Effector CD8-positive, alpha-beta T cell (primary cell): ENCODE data around the gene TMEM63B.
"Not testable (repeated sequence)": the region's sequence is repeated elsewhere in the genome, so short reads cannot be mapped to it uniquely, and the experiment has no call there.

ENCODE experiments used
- DNase-seq: peaks from one replicate; lab custom pipeline; 2025; lab: John Stamatoyannopoulos, UW
- total RNA-seq, 4 experiments: gene quantifications; one replicate each; lab custom pipeline; 2026; lab: John Stamatoyannopoulos, UW

The TMEM63B gene
- 33.2 to 47.5 (median 42.9) reads per million in 4 experiments for total RNA-seq

DNA sequence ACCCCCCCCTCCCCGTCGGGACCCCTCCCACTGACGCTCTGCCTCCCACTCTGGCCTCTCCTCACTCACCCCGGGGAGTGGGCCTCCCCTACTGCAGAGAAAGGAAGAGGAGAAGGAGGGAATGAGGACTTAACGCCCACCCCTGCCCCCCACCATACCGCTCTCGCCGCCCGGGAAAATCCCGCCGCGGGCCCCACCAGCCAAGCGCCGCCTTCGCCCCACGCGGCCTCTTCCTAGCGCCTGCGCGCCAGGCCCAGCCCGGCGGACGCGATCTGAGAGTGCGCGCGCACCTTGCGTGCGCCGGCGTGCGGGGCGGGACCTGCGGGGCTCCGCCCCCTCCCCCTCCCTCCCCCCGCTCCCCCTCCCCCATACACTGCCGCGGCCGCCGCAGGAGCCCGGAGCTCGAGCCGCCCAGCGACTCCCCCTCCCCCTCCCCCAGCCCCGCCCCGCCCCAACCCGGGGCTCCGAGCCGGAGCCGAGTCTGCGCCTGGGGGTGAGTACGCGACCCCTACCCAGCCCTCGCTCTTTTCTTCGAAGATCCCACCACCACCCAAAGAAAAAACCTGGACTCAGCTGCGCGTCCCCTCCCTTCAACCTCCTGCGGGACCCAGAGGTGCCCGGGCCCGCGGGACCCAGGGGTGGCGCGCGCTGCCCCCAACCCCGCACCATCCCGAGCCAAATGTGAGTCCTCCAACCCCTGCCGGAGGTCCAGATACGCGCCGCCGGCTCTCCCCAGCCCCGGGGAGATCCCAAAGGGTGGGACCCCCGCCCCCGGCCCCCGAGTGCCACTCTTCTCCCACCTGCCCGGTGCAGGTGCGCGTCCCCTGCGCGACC lies at the start of gene TMEM63B, which contains the start of gene MRPL14:
Gene TMEM63B (plus strand): TSS at position 369 of the 834 bp plus-strand sequence. CDS start 7,031 bp downstream, outside the sequence.
Gene MRPL14 (minus strand): TSS at position 267 of the 834 bp plus-strand sequence. CDS start 10,841 bp downstream, outside the sequence.
- DNase-seq = peak; percentile 87

DNA sequence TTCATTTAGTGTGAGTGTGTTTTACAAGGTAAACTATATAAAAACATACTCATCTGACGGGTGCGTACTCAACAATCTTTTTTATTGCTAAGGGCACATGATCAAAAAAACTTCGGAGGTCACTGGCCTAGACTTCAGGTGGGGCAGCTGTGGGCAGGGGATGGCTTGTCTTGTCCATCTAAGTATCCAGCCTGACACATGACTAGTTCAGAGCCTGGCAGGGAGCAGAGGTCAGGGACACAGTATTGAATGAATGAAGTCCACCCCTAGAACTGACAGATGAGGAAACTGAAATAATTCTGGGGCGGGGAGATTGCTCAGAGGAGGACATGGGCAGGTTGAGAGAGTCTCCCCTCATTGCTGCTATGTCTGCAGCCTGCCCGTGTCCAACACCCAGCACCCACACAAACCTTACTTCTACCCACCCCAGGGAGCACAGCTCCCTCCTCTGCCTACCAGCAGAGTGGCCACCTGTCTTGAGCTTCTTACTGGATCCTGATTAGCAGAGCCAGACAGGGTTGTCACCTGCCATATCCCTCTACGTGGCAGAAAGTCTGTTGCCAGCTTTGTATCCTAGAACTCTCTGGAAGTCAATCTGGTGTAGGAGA lies 49.0 kb upstream of the TMEM63B start:
- no peak for DNase-seq

DNA sequence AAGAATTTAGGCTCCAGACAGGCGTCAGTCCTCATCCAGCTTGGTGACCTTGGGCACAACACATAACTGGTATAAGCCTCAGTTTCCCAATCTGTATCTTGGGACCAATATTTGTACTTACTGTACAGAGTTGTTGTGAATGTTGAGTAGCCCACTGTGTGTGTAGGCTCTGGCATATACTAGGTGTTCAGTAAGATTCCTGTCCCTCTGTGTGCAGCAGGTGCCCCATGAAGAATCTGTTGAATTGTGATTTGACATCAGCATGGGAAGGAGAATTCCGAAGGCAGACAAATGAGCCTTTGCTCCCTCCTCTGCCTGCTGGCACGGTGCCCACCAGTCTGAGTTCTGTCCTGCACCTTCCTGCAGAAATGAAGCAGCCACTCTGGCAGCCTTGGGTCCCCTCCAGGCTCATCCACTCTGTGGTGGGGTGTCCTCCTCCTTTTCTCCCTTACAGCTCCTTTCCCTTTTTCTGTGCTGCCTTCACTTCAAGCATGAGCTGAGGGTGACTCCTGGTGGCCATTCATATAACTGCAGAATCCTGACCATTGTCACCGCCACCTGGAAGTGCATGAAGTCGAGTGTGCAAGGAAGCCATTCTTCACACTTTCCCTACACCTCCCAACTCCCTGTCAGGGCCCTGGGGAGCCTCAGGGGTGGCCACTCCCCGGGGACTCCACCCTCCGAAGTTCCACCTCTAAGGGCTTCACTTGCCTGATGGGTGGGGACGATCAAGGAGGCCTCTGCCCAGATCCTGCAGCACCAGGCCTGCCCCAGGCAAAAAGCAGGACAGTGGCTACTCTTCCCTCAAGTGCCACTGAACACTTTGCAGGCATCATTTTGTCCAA lies 48.3 kb upstream of the TMEM63B start:
- DNase-seq = no peak

DNA sequence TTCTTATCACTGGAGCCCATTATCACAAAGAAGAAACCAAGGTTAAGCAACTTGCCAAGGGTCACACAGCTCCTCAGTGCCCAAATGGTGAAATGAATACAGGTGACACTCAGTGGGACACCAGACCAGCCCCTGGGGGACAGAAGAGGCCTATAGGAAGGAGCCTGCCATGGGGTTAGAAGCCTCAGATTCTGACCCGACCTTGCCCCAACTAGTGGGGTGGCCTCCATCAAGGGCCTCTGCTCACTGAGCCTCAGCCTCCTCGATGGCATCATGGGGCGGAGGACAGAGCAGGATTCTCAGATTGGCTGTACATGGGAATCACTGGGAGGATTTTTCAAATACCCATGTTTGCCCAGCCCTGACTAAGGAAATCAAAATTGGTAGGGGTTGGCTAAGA lies 47.7 kb upstream of the TMEM63B start:
- DNase-seq = no peak

DNA sequence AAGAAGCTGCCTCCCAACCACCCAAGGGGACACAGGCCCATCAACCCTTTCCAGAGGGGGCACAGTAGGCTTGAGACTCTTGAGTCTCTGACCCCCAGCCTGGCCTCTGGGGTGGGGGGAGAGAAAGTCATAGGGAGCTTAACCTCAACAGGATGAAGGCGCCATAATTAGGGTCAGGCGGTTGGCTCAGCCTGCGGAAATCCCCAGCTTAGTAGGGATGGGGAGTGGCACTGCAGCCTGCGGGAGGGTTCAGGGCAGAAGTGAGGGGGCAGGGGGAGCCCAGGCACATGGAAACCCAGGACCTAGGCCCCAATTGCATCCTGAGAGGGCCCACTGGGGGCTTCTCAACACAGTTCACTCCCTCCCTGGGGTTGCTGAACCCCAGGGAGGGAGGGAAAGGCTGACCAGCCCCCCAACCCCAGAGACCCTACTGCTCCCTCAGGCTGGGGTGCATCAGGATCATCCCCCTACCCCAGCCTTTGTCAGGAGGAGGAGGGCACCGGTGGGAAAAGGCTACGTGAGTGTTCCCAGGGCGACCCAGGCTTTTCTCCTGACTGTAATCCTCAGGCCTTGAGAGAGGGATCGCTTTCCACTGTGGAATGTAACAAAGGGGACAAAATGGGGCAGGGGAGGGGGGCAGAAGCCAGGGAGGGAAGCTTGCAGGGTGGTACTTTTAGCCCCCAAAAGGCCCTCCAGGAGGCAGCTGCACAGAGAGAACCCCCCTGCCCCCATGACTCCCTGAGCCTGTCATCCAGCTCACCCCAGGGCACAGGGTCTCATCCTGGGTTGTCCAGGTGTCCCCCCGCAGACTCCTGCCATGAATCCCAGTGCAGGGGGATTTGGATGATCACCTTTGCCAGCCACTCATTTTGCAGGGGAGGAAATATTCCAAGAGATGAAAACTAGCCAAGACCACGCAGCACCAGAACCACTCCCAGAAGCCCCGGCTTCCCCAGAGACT lies 46.5 kb upstream of the TMEM63B start:
- no peak for DNase-seq

DNA sequence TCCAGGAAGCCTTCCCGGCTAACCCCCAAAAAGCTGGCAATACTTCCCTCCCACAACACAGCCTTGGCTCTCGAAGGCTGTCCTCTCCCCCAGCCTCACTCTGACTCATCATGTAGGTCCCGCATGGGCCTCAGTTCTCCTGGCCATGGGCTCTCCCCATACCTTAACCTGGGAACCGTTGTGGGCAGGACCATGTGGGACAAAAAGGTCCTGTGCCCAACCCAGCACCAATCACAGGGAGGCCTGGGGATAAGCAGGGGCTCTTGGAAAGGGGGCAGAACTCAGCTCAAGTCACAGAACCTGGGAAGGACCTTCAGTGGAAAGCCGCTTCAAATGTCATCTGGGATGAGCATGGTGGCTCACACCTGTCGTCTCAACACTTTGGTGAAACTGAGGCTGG lies 45.6 kb upstream of the TMEM63B start:
- no peak for DNase-seq

DNA sequence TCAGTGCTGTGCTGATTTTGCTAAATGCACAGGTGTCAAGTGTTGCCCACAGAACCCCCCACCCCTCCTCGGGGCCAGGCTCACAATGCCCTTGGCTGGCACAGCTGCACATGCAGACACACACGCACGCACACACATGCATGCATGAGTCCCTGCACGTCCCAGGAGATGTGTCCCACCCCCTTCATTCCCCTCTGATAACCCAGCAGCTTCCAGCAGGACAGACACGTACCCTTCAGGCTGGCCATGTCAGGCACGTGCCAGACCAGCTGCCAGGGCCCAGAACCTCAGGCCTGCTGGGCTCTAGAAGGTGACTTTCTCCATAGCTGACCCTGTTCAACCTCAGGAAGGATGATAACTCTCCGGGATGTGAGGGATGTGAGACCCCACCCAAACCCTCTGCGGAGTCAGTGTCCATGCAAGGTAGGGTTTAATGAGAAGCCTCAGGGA lies 44.5 kb upstream of the TMEM63B start:
- no peak for DNase-seq

DNA sequence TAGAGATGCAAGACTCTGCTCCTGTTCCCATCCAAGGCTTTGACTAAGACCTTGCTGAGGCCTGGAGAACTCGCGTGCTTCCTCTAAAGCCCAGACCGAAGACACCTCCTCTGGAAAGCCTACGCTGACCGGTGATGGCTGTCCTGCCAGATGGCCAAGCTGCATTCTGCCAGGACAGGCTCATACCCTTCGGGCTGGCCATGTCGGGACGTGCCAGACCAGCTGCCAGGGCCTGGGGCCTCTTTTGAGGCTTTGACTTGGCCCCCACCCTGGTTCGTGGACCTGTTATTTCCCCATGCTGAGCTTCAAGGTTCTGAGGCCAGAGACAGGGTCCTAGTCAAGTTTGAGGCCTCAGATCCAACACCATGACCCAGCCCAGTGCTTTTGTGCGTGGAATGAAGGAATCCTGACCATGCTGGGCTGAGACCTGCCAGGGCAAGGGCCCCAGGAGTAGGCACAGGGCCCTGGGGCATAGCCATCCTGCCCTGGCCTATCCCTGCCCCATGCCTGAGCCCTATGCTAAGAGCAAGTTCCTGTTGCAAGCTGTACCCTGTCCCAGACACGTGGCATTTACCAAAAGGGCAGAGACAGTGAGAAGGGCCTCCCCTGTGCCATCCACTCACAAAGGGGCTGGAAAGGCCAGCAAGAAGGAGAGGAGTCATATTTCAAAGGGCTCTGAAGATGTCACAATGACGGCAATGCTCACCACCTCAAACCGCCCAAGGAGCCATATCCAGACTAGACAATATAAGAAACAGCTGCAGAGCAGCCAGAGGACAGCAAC lies 42.9 kb upstream of the TMEM63B start:
- no peak for DNase-seq

DNA sequence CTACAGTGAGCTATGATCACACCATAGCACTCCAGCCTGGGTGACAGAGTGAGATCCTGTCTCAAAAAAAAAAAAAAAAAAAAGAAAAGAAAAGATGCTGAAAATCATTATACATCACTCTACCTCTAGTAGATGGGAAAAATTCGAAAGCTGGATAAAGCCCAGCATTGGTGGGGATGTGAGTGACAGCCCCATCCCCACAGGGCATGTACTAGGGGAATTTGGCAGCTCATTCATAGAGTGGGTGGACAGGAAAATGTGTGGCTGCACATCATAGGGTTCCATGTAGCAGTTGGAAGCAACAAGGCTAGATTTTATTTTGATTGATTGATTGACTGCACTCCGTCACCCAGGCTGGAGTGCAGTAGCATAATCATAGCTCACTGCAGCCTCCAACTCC lies 42.1 kb upstream of the TMEM63B start:
- no peak for DNase-seq

DNA sequence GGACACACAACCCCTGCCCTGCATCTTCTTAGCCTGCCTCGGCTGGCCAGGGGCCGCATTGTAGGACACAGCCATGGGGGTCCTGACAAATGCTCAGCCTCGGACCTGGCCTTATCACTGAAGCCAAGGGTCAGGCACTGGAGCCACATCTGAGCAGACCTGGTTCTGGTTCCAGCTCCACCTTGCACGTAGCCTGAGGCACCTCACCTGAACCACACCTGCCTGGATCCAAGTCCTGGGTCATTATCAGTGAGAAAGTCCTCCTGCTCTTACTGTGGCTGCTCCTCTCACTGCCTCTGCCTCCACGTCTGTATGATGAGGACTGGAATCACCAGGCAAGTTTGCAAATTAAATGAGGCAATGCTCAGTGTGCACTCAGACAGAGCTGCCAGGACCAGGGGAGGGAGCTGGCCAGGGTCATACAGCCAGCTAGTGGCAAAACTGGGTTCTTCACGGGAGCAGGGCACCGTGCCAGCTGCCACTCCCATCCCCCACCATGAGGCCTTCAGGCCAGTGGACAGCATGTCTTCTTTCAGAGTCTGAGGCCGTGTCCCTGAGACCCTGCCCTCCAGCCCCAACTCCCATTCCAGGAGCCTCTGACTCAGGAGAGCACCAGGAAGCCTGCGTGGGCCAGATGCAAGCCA lies 40.3 kb upstream of the TMEM63B start:
- DNase-seq = no peak

DNA sequence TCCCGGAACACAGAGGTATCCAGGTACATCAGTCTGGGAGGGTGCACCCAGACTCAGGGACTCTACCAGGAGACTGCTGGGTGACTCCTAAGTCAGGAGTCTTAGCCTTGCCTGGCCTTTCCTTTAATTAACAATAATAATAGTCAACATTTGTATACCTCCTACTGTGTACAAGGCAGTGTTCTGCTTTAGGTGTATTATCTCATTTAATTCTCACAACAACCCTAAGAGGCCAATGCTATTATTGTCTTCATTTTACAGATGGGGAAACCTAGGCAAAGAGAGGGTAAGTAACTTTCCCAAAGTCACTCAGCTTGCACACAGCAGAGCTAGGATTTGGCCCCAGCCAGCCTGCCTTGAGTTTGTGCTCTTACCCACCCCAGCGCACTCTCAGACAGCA lies 39.7 kb upstream of the TMEM63B start:
- DNase-seq = no peak

DNA sequence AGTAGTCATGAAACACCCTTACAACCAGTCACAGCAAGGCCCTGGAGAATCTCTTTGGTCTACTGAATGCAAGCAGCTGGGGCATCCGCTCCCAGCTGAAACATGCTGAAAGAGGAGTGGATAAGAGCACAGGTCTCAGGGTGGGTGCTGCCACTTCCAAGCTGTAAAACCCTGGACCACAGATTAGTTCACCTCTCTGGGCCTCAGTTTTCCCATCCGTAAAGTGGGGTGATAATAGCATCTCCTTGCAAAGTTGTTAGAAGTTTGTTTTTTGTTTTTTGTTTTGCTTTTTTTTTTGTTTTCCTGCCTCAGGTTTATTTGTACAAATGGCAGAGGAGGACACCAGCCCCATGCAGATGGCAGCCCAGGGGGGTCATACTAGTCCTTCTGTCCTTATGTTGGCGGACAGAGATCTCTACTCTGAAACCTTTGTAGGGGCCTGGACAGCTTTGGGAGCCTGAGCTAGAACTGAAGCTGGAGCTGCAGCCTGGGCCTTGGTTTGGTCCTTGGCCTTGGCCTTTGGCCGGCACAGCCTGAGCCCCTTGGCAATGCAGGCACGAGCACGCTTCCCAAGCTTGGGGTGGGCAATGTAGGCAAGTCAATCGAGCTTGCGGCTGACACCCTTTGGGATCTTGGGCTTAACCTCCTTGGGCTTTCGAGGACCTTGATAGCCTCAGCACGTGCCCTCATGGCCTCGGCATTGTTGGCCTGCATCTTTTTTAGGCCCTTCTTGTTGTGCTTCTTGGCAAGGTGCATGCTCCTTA lies 38.3 kb upstream of the TMEM63B start:
- DNase-seq = no peak

DNA sequence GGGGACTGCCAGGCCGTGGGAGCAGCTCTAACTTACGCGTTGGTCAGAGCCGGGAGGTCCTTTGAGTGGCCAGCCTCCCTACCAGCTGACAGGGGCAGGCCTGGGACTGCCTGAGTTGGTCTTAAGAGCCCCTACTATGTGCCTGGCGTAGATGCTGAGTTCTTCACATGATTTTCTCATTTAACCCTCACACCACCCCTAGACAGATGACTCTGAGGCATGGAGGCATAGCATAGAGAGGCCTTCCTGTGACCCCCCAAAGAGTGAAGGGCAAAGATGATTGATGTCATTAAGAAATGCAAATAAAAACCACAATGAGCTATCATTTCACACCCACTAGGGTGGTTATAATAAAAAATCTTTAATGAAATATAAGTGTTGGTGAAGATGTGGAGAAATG lies 36.9 kb upstream of the TMEM63B start:
- DNase-seq = no peak

DNA sequence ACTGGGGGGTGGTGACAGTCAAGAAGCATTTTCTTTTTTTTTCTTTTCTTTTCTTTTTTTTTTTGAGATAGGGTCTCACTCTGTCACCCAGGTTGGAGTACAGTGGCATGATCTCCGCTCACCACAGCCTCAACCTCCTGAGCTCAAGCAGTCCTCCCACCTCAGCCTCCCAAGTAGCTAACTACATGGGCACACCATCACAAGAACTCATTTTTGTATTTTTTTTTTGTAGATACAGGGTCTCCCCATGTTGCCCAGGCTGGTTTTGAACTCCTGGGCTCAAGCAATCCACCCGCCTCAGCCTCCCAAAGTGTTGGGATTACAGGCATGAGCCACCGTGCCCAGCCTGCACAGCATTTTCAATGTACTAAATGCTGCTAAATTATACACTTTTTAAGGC lies 36.0 kb upstream of the TMEM63B start:
- not testable (repeated sequence) for DNase-seq

DNA sequence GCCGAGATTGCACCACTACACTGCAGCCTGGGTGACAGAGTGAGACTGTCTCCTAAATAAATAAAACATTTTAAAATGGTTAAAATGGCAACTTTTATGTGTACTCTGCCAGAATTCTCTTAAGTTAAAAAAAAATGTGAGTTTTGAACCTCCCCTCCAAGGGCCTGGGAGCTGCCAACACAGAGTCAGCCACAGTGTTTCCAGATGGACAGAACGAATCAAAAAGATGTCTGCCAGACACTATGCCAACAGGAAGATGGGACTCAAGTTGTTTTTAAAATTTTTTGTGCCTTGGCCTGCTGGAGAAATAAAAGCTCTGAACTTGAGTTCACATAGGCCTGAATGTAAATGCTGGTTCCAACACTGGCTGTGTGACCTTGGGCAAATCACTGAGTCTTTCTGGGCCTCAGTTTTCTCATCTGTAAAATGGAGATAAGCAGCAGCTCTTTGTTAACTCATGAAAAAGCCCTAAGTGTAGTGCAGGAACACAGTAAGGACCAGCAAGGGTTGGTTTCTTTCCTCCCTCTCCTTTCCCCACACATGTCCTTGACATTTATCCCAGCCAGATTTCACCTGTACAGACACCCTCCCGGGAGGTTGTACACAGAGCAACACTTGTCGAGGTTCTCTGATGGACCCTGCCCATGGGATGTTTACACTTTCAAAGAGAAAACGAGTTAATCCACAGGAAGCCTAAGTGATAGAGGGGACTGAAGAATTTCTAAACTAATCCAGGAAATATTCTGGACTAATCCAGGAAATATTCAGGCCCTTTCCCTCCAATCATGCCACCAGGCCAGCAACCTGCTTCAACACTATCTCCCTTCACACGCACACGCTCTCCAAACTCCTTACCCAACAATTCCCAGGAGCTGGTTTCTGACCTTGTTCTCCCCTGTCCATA lies 35.1 kb upstream of the TMEM63B start:
- no peak for DNase-seq

DNA sequence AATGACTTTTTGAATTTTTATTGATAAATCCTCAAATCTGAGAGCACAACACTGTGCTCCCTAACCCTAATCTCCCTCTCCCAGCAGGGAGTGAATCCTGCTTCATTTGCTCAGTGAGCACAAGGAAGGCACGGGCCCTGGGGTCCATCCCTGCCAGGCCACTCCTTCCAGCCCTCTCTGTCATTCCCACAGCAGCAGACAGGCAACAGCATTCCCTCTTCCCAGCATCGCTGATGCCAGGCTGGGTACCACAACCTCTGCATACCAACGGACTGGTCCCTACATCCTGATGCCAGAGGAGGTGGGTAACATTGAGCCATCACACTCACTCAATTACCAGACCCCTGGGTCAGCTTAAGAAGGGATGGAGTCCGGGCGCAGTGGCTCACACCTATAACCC lies 34.3 kb upstream of the TMEM63B start:
- no peak for DNase-seq

DNA sequence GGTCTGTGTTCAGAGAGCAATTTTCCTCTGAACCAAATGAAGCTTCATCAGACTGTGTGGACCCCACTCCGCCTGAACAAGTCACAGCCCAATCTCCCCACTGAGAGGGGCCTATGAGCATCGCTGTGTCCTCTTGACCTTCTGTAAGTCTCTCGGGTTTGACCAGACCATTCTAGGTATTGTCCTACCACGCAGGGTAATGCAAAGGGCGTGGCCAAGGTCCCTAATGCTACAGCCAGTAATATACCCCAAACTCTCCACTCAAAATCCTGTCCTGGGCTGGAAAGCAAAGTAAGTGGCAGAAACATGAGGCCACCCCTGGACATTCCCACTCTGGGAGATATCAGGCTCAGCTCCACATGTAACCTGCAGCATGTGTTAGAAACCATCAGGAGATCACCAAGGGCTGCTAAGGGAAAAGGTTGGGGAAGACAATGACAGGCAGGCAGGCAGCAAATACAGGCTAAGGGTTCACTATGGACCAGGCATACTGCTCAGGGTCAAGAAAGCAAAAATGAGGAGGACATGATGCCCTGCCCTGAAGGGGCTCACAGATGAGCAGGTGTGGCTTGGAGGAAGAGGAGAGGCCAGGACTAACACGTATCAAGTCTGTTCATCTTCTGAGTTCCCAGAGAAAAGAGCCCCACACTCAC lies 33.5 kb upstream of the TMEM63B start:
- DNase-seq = no peak
